Suprapubic skin (tissue), 4 donors: Measurements from ENCODE around the gene RNF17.

Experiments
- POLR2A ChIP-seq, 2 donors: fragments of 450-650 bp; IDR thresholded peaks; one replicate each; pipeline ENCODE4 v1.6.1; 2017; ENCODE audit warnings: antibody characterized with exemption in 2 of 2, mild to moderate bottlenecking in 2 of 2, moderate library complexity in 2 of 2
- POLR2AphosphoS5 ChIP-seq, 3 donors: sonication (generic); formaldehyde crosslinking; IDR thresholded peaks; one replicate each; pipeline ENCODE4 v1.6.1; 2017; ENCODE audit warnings: antibody characterized with exemption in 3 of 3
- TF ChIP-seq, protein P1 (sequence below), 2 donors: fragments of 200-600 bp in 1 of 2; fragments of 450-650 bp in 1 of 2; sonication (generic) in 1 of 2; IDR thresholded peaks; one replicate each; pipeline ENCODE4 v1.5.1; 2016 to 2019; ENCODE audit warnings: antibody characterized with exemption in 2 of 2, mild to moderate bottlenecking in 1 of 2, moderate library complexity in 1 of 2

DNA sequence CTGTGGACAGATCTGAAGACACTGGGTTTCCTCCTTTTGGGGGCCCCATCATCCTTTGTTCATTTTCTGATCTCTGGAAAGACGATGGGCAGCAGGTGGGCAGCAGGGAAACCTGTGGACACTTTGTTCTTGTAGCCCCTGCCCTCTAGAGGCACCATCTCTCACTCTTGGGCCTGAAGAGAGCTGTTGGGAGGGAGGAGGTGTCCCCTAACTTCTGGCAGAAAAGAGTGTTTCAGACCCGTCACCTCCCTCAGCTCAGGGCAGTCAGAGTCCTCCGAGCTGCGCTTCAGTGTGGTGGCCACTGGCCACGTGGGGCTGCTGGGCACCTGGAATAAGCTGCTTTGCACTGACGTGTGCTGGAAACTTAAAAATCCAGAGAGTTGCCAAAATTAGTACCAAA lies 26.9 kb upstream of the RNF17 start:
- TF ChIP-seq, protein P1, sequence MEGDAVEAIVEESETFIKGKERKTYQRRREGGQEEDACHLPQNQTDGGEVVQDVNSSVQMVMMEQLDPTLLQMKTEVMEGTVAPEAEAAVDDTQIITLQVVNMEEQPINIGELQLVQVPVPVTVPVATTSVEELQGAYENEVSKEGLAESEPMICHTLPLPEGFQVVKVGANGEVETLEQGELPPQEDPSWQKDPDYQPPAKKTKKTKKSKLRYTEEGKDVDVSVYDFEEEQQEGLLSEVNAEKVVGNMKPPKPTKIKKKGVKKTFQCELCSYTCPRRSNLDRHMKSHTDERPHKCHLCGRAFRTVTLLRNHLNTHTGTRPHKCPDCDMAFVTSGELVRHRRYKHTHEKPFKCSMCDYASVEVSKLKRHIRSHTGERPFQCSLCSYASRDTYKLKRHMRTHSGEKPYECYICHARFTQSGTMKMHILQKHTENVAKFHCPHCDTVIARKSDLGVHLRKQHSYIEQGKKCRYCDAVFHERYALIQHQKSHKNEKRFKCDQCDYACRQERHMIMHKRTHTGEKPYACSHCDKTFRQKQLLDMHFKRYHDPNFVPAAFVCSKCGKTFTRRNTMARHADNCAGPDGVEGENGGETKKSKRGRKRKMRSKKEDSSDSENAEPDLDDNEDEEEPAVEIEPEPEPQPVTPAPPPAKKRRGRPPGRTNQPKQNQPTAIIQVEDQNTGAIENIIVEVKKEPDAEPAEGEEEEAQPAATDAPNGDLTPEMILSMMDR (IDR thresholded peaks at IDR 0.05) = no peak
- TF ChIP-seq POLR2A (IDR thresholded peaks at IDR 0.05) (no peak), POLR2AphosphoS5 (IDR thresholded peaks at IDR 0.05) (no peak)
